OCI-LY1 (cell line): ENCODE data around the gene BOD1.

Experiments
- H2AFZ ChIP-seq: fragments of 200-600 bp; sonication (generic), shearing (Covaris generic); 2 replicates; pipeline ENCODE4 v1.6.0; 2014; ENCODE audit warnings: antibody characterized with exemption, mild to moderate bottlenecking, low read length
- H3F3A ChIP-seq: fragments of 200-600 bp; sonication (generic), shearing (Covaris generic); 2 replicates; pipeline ENCODE4 v1.6.0; 2014; ENCODE audit warnings: mild to moderate bottlenecking, antibody characterized with exemption, low read length, moderate library complexity; ENCODE audit not compliant: insufficient read depth
- H3K27ac ChIP-seq: fragments of 200-600 bp; sonication (generic); 2 replicates; pipeline ENCODE4 v1.5.1; 2014; ENCODE audit warnings: low read length, mixed run types, mild to moderate bottlenecking, low read depth; ENCODE audit not compliant: poor library complexity, severe bottlenecking
- H3K27me3 ChIP-seq: fragments of 200-600 bp; sonication (generic); 2 replicates; pipeline ENCODE4 v1.6.0; 2014; ENCODE audit warnings: antibody characterized with exemption, mild to moderate bottlenecking, low read length, moderate library complexity; ENCODE audit not compliant: insufficient read depth
- H3K36me3 ChIP-seq: fragments of 200-600 bp; sonication (generic); 2 replicates; pipeline ENCODE4 v1.6.1; 2014; ENCODE audit warnings: mild to moderate bottlenecking, antibody characterized with exemption, low read length, moderate library complexity, mixed read lengths; ENCODE audit not compliant: insufficient read depth
- H3K4me1 ChIP-seq: fragments of 200-600 bp; sonication (generic); 2 replicates; pipeline ENCODE4 v1.5.1; 2014; ENCODE audit warnings: mild to moderate bottlenecking, low read length, moderate library complexity; ENCODE audit not compliant: insufficient read depth, severe bottlenecking
- H3K4me2 ChIP-seq: fragments of 200-600 bp; sonication (generic), shearing (Covaris generic); 2 replicates; pipeline ENCODE4 v1.6.1; 2014; ENCODE audit warnings: low read length
- H3K4me3 ChIP-seq: fragments of 200-600 bp; sonication (generic); 2 replicates; pipeline ENCODE4 v1.5.1; 2014; ENCODE audit warnings: low read length, low read depth, mild to moderate bottlenecking, mixed read lengths; ENCODE audit not compliant: poor library complexity, severe bottlenecking
- H3K79me2 ChIP-seq: fragments of 200-600 bp; shearing (Covaris generic); 2 replicates; pipeline ENCODE4 v1.6.1; 2016; ENCODE audit warnings: mixed run types, low read length, mixed read lengths; ENCODE audit not compliant: insufficient read depth
- H3K9ac ChIP-seq: fragments of 200-600 bp; sonication (generic), shearing (Covaris generic); 2 replicates; pipeline ENCODE4 v1.6.1; 2014; ENCODE audit warnings: mild to moderate bottlenecking, low read length, mixed read lengths
- H3K9me2 ChIP-seq: fragments of 200-600 bp; sonication (generic), shearing (Covaris generic); 2 replicates; pipeline ENCODE4 v1.6.1; 2014; ENCODE audit warnings: low read depth, mild to moderate bottlenecking, low read length, mixed read lengths
- H3K9me3 ChIP-seq: fragments of 200-600 bp; shearing (Covaris generic); 2 replicates; pipeline ENCODE4 v1.6.1; 2014; ENCODE audit warnings: low read length, mixed read lengths
- H4K20me1 ChIP-seq: fragments of 200-600 bp; sonication (generic), shearing (Covaris generic); 2 replicates; pipeline ENCODE4 v1.6.0; 2016; ENCODE audit warnings: mild to moderate bottlenecking, low read length; ENCODE audit not compliant: insufficient read depth
- CTCF ChIP-seq: fragments of 200-600 bp; sonication (generic), shearing (Covaris generic); IDR thresholded peaks from 2 replicates; pipeline ENCODE4 v1.5.1; 2017; ENCODE audit warnings: mild to moderate bottlenecking, antibody characterized with exemption, low read length, moderate library complexity, mixed read lengths
- EZH2 ChIP-seq: fragments of 200-600 bp; sonication (generic), shearing (Covaris generic); IDR thresholded peaks from 2 replicates; pipeline ENCODE4 v1.8.0; 2017; ENCODE audit warnings: borderline replicate concordance, mixed run types, mild to moderate bottlenecking, antibody characterized with exemption, low read length, moderate library complexity, mixed read lengths

Gene BOD1

GRCh38 chr5:173577817-173578216, 38.6 kb downstream of the BOD1 start:
- Histone ChIP-seq H3K79me2 (no peaks in the 10 kb centered on the region), H3K27me3 (peaks cover 4% of the 10 kb centered on the region; the same call in 1 of the 2 replicates), H3K9me3 (0 out of 2 replicates have a peak, but pooled peaks cover 5% of the 10 kb centered on the region), H3K4me1 (no peaks in the 10 kb centered on the region), H2AFZ (no peak overlapping the region), H3K9me2 (no peaks in the 10 kb centered on the region), H3K4me2 (no peak overlapping the region), H4K20me1 (no peaks in the 10 kb centered on the region), H3K9ac (no peak overlapping the region), H3K4me3 (no peak overlapping the region), H3K27ac (no peak overlapping the region), H3F3A (no peaks in the 10 kb centered on the region), H3K36me3 (no peaks in the 10 kb centered on the region)
- TF ChIP-seq CTCF (no peak), EZH2 (no peak)

- Histone ChIP-seq H3K36me3 (no peaks in the 10 kb centered on the region), H3K4me3 (no peak overlapping the region), H2AFZ (no peak overlapping the region), H3K4me2 (no peak overlapping the region), H3K27ac (no peak overlapping the region), H3K79me2 (no peaks in the 10 kb centered on the region), H3F3A (no peaks in the 10 kb centered on the region), H3K9ac (no peak overlapping the region), H3K4me1 (no peaks in the 10 kb centered on the region), H3K9me2 (no peaks in the 10 kb centered on the region), H3K9me3 (0 out of 2 replicates have a peak, but pooled peaks cover 5% of the 10 kb centered on the region), H3K27me3 (peaks cover 4% of the 10 kb centered on the region; the same call in 1 of the 2 replicates), H4K20me1 (no peaks in the 10 kb centered on the region)
- no peak for TF ChIP-seq EZH2
Measured at GRCh38 chr5:173577166-173577565, 39.3 kb downstream of the BOD1 start.

- H3K79me2 ChIP-seq = no peaks in the 10 kb centered on the region
- H4K20me1 ChIP-seq = no peaks in the 10 kb centered on the region
- no peak overlapping the region for H2AFZ ChIP-seq
- H3F3A ChIP-seq = no peaks in the 10 kb centered on the region
- no peak overlapping the region for H3K4me3 ChIP-seq
- 0 out of 2 replicates have a peak, but pooled peaks cover 5% of the 10 kb centered on the region for H3K9me3 ChIP-seq
- peaks cover 4% of the 10 kb centered on the region; the same call in 1 of the 2 replicates for H3K27me3 ChIP-seq
- H3K27ac ChIP-seq = no peak overlapping the region
- H3K4me1 ChIP-seq = no peaks in the 10 kb centered on the region
- H3K36me3 ChIP-seq = no peaks in the 10 kb centered on the region
- no peak overlapping the region for H3K9ac ChIP-seq
- no peak overlapping the region for H3K4me2 ChIP-seq
- no peaks in the 10 kb centered on the region for H3K9me2 ChIP-seq
- TF ChIP-seq EZH2 (no peak), CTCF (no peak)
Measured at GRCh38 chr5:173575985-173576384, 40.5 kb downstream of the BOD1 start.

DNA sequence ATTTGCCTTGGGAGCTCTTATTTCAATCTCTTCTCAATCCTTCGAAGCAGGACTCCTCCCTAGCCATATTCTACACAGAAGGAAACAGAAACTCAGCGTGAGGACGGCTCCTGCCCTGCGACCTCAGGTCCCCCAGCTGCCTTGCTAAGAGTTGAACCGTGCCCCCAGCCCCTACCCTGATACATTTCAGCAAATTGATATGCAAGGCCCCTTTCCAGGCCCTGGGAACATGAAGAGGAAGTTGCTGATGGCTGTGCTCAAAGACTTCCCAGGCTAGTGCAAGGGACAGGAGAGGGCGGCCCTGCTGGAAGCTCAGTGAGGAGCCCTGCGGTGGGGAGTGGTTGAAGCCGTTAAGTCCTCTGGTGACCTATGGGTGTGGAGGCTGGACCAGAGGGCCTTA, 41.5 kb downstream of the BOD1 start:
- Histone ChIP-seq H3F3A (no peaks in the 10 kb centered on the region), H3K79me2 (no peaks in the 10 kb centered on the region), H3K36me3 (no peaks in the 10 kb centered on the region), H2AFZ (no peak overlapping the region), H3K27me3 (peaks cover 4% of the 10 kb centered on the region; the same call in 1 of the 2 replicates), H3K4me1 (no peaks in the 10 kb centered on the region), H3K4me2 (no peak overlapping the region), H3K4me3 (no peak overlapping the region), H3K27ac (no peak overlapping the region), H3K9me3 (0 out of 2 replicates have a peak, but pooled peaks cover 5% of the 10 kb centered on the region), H4K20me1 (no peaks in the 10 kb centered on the region), H3K9ac (no peak overlapping the region), H3K9me2 (no peaks in the 10 kb centered on the region)
- TF ChIP-seq CTCF = no peak
- no peak for TF ChIP-seq EZH2
